Liver (tissue), 9 donors: Measurements from ENCODE around the gene HES4. TPM values are rescaled to one million over a fixed set of nuclear protein-coding genes. Genes with fewer than 3 reads are reported as not detected.

ENCODE experiments used
- DNase-seq: peaks from one replicate; pipeline ENCODE4 v3.0.0-alpha.2; 2017; ENCODE audit warnings: low spot score
- H3K27ac ChIP-seq, 2 donors: one replicate each; pipeline ENCODE4 v1.7.0; 2013; ENCODE audit warnings: inconsistent platforms in 2 of 2, low read length in 2 of 2, control low read depth in 1 of 2, low read depth in 1 of 2, mild to moderate bottlenecking in 1 of 2
- H3K27me3 ChIP-seq, 4 donors: one replicate each; pipeline versions ENCODE4 v1.6.1 to v1.7.0; 2013; ENCODE audit warnings: low read length in 3 of 4, inconsistent platforms in 1 of 4, mild to moderate bottlenecking in 1 of 4, moderate library complexity in 1 of 4; ENCODE audit not compliant: control insufficient read depth in 4 of 4, insufficient read depth in 4 of 4
- H3K36me3 ChIP-seq, 4 donors: one replicate each; pipeline versions ENCODE4 v1.6.1 to v1.7.0; 2013; ENCODE audit warnings: low read length in 3 of 4, mild to moderate bottlenecking in 3 of 4, low read depth in 1 of 4, moderate library complexity in 1 of 4; ENCODE audit not compliant: control insufficient read depth in 4 of 4, insufficient read depth in 3 of 4
- H3K4me1 ChIP-seq, 4 donors: one replicate each; pipeline versions ENCODE4 v1.6.1 to v1.7.0; 2013; ENCODE audit warnings: low read length in 3 of 4, mild to moderate bottlenecking in 3 of 4, moderate library complexity in 1 of 4; ENCODE audit not compliant: control insufficient read depth in 4 of 4, insufficient read depth in 4 of 4
- H3K4me3 ChIP-seq, 3 donors: one replicate each; pipeline versions ENCODE4 v1.6.1 to v1.7.0; 2013; ENCODE audit warnings: low read length in 3 of 3, control low read depth in 1 of 3, low read depth in 1 of 3, mild to moderate bottlenecking in 1 of 3
- H3K9ac ChIP-seq, 2 donors: one replicate each; pipeline ENCODE4 v1.7.0; 2013; ENCODE audit warnings: low read length in 2 of 2, mild to moderate bottlenecking in 2 of 2, moderate library complexity in 2 of 2, control low read depth in 1 of 2, low read depth in 1 of 2
- H3K9me3 ChIP-seq, 4 donors: one replicate each; pipeline versions ENCODE4 v1.6.1 to v1.7.0; 2013; ENCODE audit warnings: low read length in 3 of 4; ENCODE audit not compliant: control insufficient read depth in 4 of 4
- ATF3 ChIP-seq: IDR thresholded peaks from 2 replicates; pipeline ENCODE4 v1.6.1; 2016; ENCODE audit warnings: antibody characterized with exemption
- CTCF ChIP-seq: fragments of 150-350 bp; IDR thresholded peaks from 2 replicates; pipeline ENCODE4 v1.5.1; 2017; ENCODE audit warnings: improper control_type of control experiment, low read depth, low read length; ENCODE audit not compliant: missing input control
- EGR1 ChIP-seq, 2 donors: IDR thresholded peaks; 2 replicates each; pipeline ENCODE4 v1.6.1; 2016 to 2018; ENCODE audit warnings: antibody characterized with exemption in 2 of 2, low read depth in 2 of 2
- FOXA1 ChIP-seq: IDR thresholded peaks from 2 replicates; pipeline ENCODE4 v1.6.1; 2016; ENCODE audit warnings: antibody characterized with exemption
- FOXA2 ChIP-seq: IDR thresholded peaks from 2 replicates; pipeline ENCODE4 v1.6.1; 2016; ENCODE audit warnings: antibody characterized with exemption
- GABPA ChIP-seq, 2 donors: IDR thresholded peaks in 1 of 2; conservative IDR thresholded peaks in 1 of 2; 2 replicates each; pipeline ENCODE4 v1.6.1; 2016; ENCODE audit warnings: antibody characterized with exemption in 2 of 2, mild to moderate bottlenecking in 1 of 2, moderate library complexity in 1 of 2
- HNF4A ChIP-seq, 2 donors: conservative IDR thresholded peaks; 2 replicates each; pipeline ENCODE4 v1.6.1; 2016; ENCODE audit warnings: antibody characterized with exemption in 2 of 2, mild to moderate bottlenecking in 2 of 2
- HNF4G ChIP-seq: IDR thresholded peaks from 2 replicates; pipeline ENCODE4 v1.6.1; 2016; ENCODE audit warnings: antibody characterized with exemption
- JUND ChIP-seq, 2 donors: IDR thresholded peaks; 2 replicates each; pipeline ENCODE4 v1.6.1; 2016; ENCODE audit warnings: antibody characterized with exemption in 2 of 2
- NR2F2 ChIP-seq: IDR thresholded peaks from 2 replicates; pipeline ENCODE4 v1.6.1; 2016; ENCODE audit warnings: antibody characterized with exemption
- RAD21 ChIP-seq, 2 donors: IDR thresholded peaks; 2 replicates each; pipeline ENCODE4 v1.6.1; 2016; ENCODE audit warnings: antibody characterized with exemption in 2 of 2, mild to moderate bottlenecking in 2 of 2
- SP1 ChIP-seq: IDR thresholded peaks from 2 replicates; pipeline ENCODE4 v1.6.1; 2018; ENCODE audit warnings: antibody characterized with exemption, mild to moderate bottlenecking
- TAF1 ChIP-seq: conservative IDR thresholded peaks from 2 replicates; pipeline ENCODE4 v1.6.1; 2016; ENCODE audit warnings: antibody characterized with exemption, mild to moderate bottlenecking
- WGBS: extraction: QIAGEN DNeasy Blood & Tissue Kit; methylation state at CpG from one replicate; pipeline ENCODE4 v1.1.7; 2013; 5-methylcytosine and 5-hydroxymethylcytosine counted together
- polyA plus RNA-seq, 2 donors: library from polyadenylated mRNA; stranded (reverse) in 1 of 2; unstranded in 1 of 2; fragments of 200-250 nt in 1 of 2; fragments of >200 nt in 1 of 2; fragmentation: Nextera tagmentation in 1 of 2; extraction: Ambion mirVana in 1 of 2; gene quantifications; one replicate each; pipeline versions ENCODE4 v1.2.1 to v1.2.3, GENCODE V29; 2013 to 2015
- total RNA-seq, 2 donors: library from RNA; depleted of rRNA; stranded (reverse); fragments of >200 nt; gene quantifications; one replicate each; pipeline ENCODE4 v1.2.3, GENCODE V29; 2014
- TF ChIP-seq, protein P1 (sequence below): IDR thresholded peaks from 2 replicates; pipeline ENCODE4 v1.6.1; 2016; ENCODE audit warnings: antibody characterized with exemption
- TF ChIP-seq, protein P2 (sequence below): IDR thresholded peaks from 2 replicates; pipeline ENCODE4 v1.6.1; 2016; ENCODE audit warnings: antibody characterized with exemption, mild to moderate bottlenecking
- TF ChIP-seq, protein P3 (sequence below): IDR thresholded peaks from 2 replicates; pipeline ENCODE4 v1.6.1; 2016; ENCODE audit warnings: antibody characterized with exemption
- donor health status: healthy.
- donor health status: healthy.
- donor health status: healthy.
- donor health status: healthy.
- donor health status: healthy.

HES4 gene
- total and polyA plus RNA-seq, 4 donors: 0.93 to 1.9 (median 1.7) TPM

- no peak for TF ChIP-seq EGR1 (IDR thresholded peaks at IDR 0.05; ENCODE audit: low read depth in 2 of 2)
- no peak for TF ChIP-seq CTCF
- no peak for TF ChIP-seq HNF4G
- TF ChIP-seq TAF1: no peak
- TF ChIP-seq GABPA (IDR thresholded peaks at IDR 0.05 in 1 of 2, conservative IDR thresholded peaks at IDR 0.05 in 1 of 2): no peak
- TF ChIP-seq NR2F2: no peak
Observed at GRCh38 chr1:963301-963651, 36.6 kb downstream of the HES4 start (continued).

- TF ChIP-seq, protein P1, sequence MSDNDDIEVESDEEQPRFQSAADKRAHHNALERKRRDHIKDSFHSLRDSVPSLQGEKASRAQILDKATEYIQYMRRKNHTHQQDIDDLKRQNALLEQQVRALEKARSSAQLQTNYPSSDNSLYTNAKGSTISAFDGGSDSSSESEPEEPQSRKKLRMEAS: no peak
- no peak for TF ChIP-seq SP1
- no peak for TF ChIP-seq FOXA1
- TF ChIP-seq TAF1: no peak
- no peak for TF ChIP-seq GABPA (IDR thresholded peaks at IDR 0.05 in 1 of 2, conservative IDR thresholded peaks at IDR 0.05 in 1 of 2)
- no peak for TF ChIP-seq NR2F2
- TF ChIP-seq JUND (IDR thresholded peaks at IDR 0.05): no peak
- no peak for TF ChIP-seq EGR1 (IDR thresholded peaks at IDR 0.05; ENCODE audit: low read depth in 2 of 2)
- TF ChIP-seq, protein P2, sequence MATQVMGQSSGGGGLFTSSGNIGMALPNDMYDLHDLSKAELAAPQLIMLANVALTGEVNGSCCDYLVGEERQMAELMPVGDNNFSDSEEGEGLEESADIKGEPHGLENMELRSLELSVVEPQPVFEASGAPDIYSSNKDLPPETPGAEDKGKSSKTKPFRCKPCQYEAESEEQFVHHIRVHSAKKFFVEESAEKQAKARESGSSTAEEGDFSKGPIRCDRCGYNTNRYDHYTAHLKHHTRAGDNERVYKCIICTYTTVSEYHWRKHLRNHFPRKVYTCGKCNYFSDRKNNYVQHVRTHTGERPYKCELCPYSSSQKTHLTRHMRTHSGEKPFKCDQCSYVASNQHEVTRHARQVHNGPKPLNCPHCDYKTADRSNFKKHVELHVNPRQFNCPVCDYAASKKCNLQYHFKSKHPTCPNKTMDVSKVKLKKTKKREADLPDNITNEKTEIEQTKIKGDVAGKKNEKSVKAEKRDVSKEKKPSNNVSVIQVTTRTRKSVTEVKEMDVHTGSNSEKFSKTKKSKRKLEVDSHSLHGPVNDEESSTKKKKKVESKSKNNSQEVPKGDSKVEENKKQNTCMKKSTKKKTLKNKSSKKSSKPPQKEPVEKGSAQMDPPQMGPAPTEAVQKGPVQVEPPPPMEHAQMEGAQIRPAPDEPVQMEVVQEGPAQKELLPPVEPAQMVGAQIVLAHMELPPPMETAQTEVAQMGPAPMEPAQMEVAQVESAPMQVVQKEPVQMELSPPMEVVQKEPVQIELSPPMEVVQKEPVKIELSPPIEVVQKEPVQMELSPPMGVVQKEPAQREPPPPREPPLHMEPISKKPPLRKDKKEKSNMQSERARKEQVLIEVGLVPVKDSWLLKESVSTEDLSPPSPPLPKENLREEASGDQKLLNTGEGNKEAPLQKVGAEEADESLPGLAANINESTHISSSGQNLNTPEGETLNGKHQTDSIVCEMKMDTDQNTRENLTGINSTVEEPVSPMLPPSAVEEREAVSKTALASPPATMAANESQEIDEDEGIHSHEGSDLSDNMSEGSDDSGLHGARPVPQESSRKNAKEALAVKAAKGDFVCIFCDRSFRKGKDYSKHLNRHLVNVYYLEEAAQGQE: no peak
- TF ChIP-seq, protein P3, sequence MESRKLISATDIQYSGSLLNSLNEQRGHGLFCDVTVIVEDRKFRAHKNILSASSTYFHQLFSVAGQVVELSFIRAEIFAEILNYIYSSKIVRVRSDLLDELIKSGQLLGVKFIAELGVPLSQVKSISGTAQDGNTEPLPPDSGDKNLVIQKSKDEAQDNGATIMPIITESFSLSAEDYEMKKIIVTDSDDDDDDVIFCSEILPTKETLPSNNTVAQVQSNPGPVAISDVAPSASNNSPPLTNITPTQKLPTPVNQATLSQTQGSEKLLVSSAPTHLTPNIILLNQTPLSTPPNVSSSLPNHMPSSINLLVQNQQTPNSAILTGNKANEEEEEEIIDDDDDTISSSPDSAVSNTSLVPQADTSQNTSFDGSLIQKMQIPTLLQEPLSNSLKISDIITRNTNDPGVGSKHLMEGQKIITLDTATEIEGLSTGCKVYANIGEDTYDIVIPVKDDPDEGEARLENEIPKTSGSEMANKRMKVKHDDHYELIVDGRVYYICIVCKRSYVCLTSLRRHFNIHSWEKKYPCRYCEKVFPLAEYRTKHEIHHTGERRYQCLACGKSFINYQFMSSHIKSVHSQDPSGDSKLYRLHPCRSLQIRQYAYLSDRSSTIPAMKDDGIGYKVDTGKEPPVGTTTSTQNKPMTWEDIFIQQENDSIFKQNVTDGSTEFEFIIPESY: no peak
- no peak for TF ChIP-seq RAD21 (IDR thresholded peaks at IDR 0.05)
- TF ChIP-seq ATF3: no peak
- no peak for TF ChIP-seq HNF4A (conservative IDR thresholded peaks at IDR 0.05)
- TF ChIP-seq CTCF: no peak
- no peak for TF ChIP-seq FOXA2
- DNase-seq: no peak
- Histone ChIP-seq H3K9me3 (no peaks in the 10 kb centered on the region), H3K27ac (no peak overlapping the region), H3K27me3 (no peaks in the 10 kb centered on the region), H3K36me3 (peaks cover 0 to 6% (median 0%) of the 10 kb centered on the region in 4 donors), H3K9ac (no peak overlapping the region), H3K4me1 (peaks cover 14 to 38% (median 25%) of the 10 kb centered on the region in 4 donors), H3K4me3 (no peak overlapping the region)
- WGBS: 97% methylated on average over 57 of the region's 57 CpGs
Observed at GRCh38 chr1:962381-963300, 37.3 kb downstream of the HES4 start.
